HCT116 (cell line): ENCODE measurements around the gene ZCCHC17. TPM values are rescaled to one million over a fixed set of nuclear protein-coding genes. Genes with fewer than 3 reads are reported as not detected.

Experiments used
- ATAC-seq: fragments of 200-7000 bp; cut with Tn5 transposase; 2 replicates; pipeline ENCODE4 v1.9.1; 2020; ENCODE audit warnings: mild to moderate bottlenecking, moderate library complexity
- BruUV-seq: library from RNA; stranded (reverse); fragments of 400-500 nt; replicated peaks from 2 replicates; lab custom pipeline; 2021; lab: Mats Ljungman, UMichigan
- CTCF ChIA-PET: fragments of 300-600 bp; sonication (Branson Sonifier 250); formaldehyde crosslinking; loops from one replicate; lab custom pipeline; 2021; ENCODE audit warnings: antibody characterized with exemption; lab: Charles Lee
- POLR2A ChIA-PET: fragments of 300-600, 350-600 bp; sonication (Branson Sonifier 250); formaldehyde crosslinking; loops from one replicate; lab custom pipeline; 2021; ENCODE audit warnings: antibody characterized with exemption; lab: Charles Lee
- RAD21 ChIA-PET, 2 experiments: fragments of 300-600 bp; sonication (Branson Sonifier 250); formaldehyde crosslinking; loops; one replicate each; lab custom pipeline; 2023; ENCODE audit warnings: low total read pairs in 2 of 2; ENCODE audit not compliant: uncharacterized antibody in 2 of 2, unreplicated experiment in 2 of 2, low non-redundant PET in 1 of 2; lab: Charles Lee
- DNase-seq: peaks from one replicate; pipeline ENCODE4 v3.0.0-alpha.2; 2010; ENCODE audit warnings: low read depth, low spot score
- H2AFZ ChIP-seq: fragments of 200-600 bp; shearing (Covaris generic), sonication (generic); 2 replicates; pipeline ENCODE4 v1.6.1; 2017; ENCODE audit warnings: low read depth, mixed run types, mixed read lengths, antibody characterized with exemption, low read length; ENCODE audit not compliant: poor library complexity, severe bottlenecking
- H3K27ac ChIP-seq: 2 replicates; pipeline ENCODE4 v1.5.1; 2012; ENCODE audit warnings: low read depth, low read length
- H3K27me3 ChIP-seq: fragments of 200-600 bp; sonication (generic); 2 replicates; pipeline ENCODE4 v1.6.1; 2016; ENCODE audit warnings: mixed run types, low read length, mixed read lengths; ENCODE audit not compliant: insufficient read depth
- H3K36me3 ChIP-seq, 2 experiments: fragments of 200-500 bp in 1 of 2; fragments of 200-600 bp in 1 of 2; sonication (Bioruptor generic) in 1 of 2; sonication (generic) in 1 of 2; 2 replicates each; pipeline versions ENCODE4 v1.5.1 to v1.6.1; 2014 to 2016; ENCODE audit warnings: low read length in 2 of 2, inconsistent platforms in 1 of 2, mixed read lengths in 1 of 2, mixed run types in 1 of 2; ENCODE audit not compliant: insufficient read depth in 2 of 2, control insufficient read depth in 1 of 2
- H3K4me1 ChIP-seq, 2 experiments: fragments of 200-600 bp in 1 of 2; sonication (generic) in 1 of 2; 2 replicates each; pipeline versions ENCODE4 v1.5.1 to v1.6.1; 2012 to 2017; ENCODE audit warnings: low read length in 2 of 2, inconsistent platforms in 1 of 2, mild to moderate bottlenecking in 1 of 2, mixed read lengths in 1 of 2, mixed run types in 1 of 2, moderate library complexity in 1 of 2; ENCODE audit not compliant: insufficient read depth in 2 of 2, control insufficient read depth in 1 of 2
- H3K4me2 ChIP-seq: fragments of 200-600 bp; sonication (generic); 2 replicates; pipeline ENCODE4 v1.6.1; 2017; ENCODE audit warnings: mixed run types, low read length, mixed read lengths
- H3K4me3 ChIP-seq, 2 experiments: fragments of 200-600 bp in 1 of 2; sonication (generic) in 1 of 2; replicated peaks in 1 of 2; 2 replicates each; pipeline ENCODE4 v1.5.1; 2011 to 2016; ENCODE audit warnings: low read length in 2 of 2, control low read depth in 1 of 2, low read depth in 1 of 2, mild to moderate bottlenecking in 1 of 2, mixed read lengths in 1 of 2, mixed run types in 1 of 2
- H3K79me2 ChIP-seq: fragments of 200-600 bp; sonication (generic); 2 replicates; pipeline ENCODE4 v1.6.1; 2017; ENCODE audit warnings: mild to moderate bottlenecking, mixed run types, low read length, moderate library complexity, mixed read lengths; ENCODE audit not compliant: insufficient read depth
- H3K9ac ChIP-seq: fragments of 200-600 bp; sonication (generic); 2 replicates; pipeline ENCODE4 v1.6.1; 2016; ENCODE audit warnings: low read length, mixed read lengths
- H3K9me2 ChIP-seq: fragments of 200-600 bp; sonication (generic), shearing (Covaris generic); 2 replicates; pipeline ENCODE4 v1.6.1; 2017; ENCODE audit warnings: mixed run types, mild to moderate bottlenecking, moderate library complexity; ENCODE audit not compliant: insufficient read depth
- H3K9me3 ChIP-seq, 2 experiments: fragments of 200-500 bp in 1 of 2; fragments of 200-600 bp in 1 of 2; sonication (Bioruptor generic) in 1 of 2; sonication (generic) in 1 of 2; 2 replicates each; pipeline ENCODE4 v1.6.1; 2014 to 2017; ENCODE audit warnings: low read length in 2 of 2, mixed read lengths in 2 of 2, inconsistent platforms in 1 of 2, low read depth in 1 of 2, mild to moderate bottlenecking in 1 of 2, mixed run types in 1 of 2, moderate library complexity in 1 of 2; ENCODE audit not compliant: control insufficient read depth in 1 of 2, insufficient read depth in 1 of 2
- H4K20me1 ChIP-seq: fragments of 200-600 bp; sonication (generic), shearing (Covaris generic); 2 replicates; pipeline ENCODE4 v1.6.1; 2017; ENCODE audit warnings: mixed run types, mild to moderate bottlenecking, moderate library complexity; ENCODE audit not compliant: insufficient read depth
- REST ChIP-seq: IDR thresholded peaks from 2 replicates; pipeline ENCODE4 v1.6.1; 2012; ENCODE audit warnings: low read depth
- TCF7L2 ChIP-seq: IDR thresholded peaks from 2 replicates; pipeline ENCODE4 v1.7.0; 2011; ENCODE audit warnings: borderline replicate concordance, inconsistent platforms; ENCODE audit not compliant: insufficient read depth, insufficient read length; ENCODE audit errors: extremely low read depth
- ZNF274 ChIP-seq: fragments of 200-500 bp; sonication (Bioruptor generic); IDR thresholded peaks from 2 replicates; pipeline ENCODE4 v1.6.1; 2014; ENCODE audit warnings: mild to moderate bottlenecking, low read depth, low read length, inconsistent platforms
- intact Hi-C: fragments of 100-400 bp; cut with micrococcal nuclease; formaldehyde crosslinking; loops from 2 replicates; pipeline ENCODE4 v1.10.0; 2022
- total RNA-seq: library from RNA; stranded (reverse); gene quantifications from one replicate; pipeline ENCODE4 v1.2.1, GENCODE V29; 2021; ENCODE audit not compliant: unreplicated experiment
- TF ChIP-seq, protein P1 (sequence below): IDR thresholded peaks from 2 replicates; pipeline ENCODE4 v1.6.1; 2012

The ZCCHC17 gene
- total RNA-seq, 1 experiment from 2014 or later, result 27.8 TPM

- Histone ChIP-seq H3K9me2 (no peaks in the 10 kb centered on the region), H3K4me2 (no peak overlapping the region), H4K20me1 (no peaks in the 10 kb centered on the region), H3K4me1 (peaks cover 8 to 26% of the 10 kb centered on the region in 2 experiments; a peak in 3 of 4 replicates), H3K4me3 (no peak overlapping the region), H3K27me3 (no peaks in the 10 kb centered on the region)
- intact Hi-C loops, result no loop called here
- BruUV-seq, result no TSS peak
- DNase-seq, result no peak
- ATAC-seq, result no peak
- TF ChIP-seq ZNF274, result no peak
- TF ChIP-seq, protein P1, sequence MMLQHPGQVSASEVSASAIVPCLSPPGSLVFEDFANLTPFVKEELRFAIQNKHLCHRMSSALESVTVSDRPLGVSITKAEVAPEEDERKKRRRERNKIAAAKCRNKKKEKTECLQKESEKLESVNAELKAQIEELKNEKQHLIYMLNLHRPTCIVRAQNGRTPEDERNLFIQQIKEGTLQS, result no peak
- TF ChIP-seq TCF7L2, result no peak
- TF ChIP-seq REST, result no peak
- TF ChIP-seq, all 23 proteins: peak for 0
- no peaks in the 10 kb centered on the region for H3K36me3 ChIP-seq
- ChIA-PET POLR2A (no interaction called here), RAD21 (no interaction called here), CTCF (interaction anchor here (1.3 kb wide), 1 partner anchor 11 kb away, joined by 4 read pairs; no protein-coding TSS in a partner anchor)
- H3K27ac ChIP-seq, result no peak overlapping the region
- no peak overlapping the region for H3K9ac ChIP-seq
- no peak overlapping the region for H2AFZ ChIP-seq
- no peaks in the 10 kb centered on the region for H3K9me3 ChIP-seq
- H3K79me2 ChIP-seq, result peaks cover 13% of the 10 kb centered on the region; the same call in 1 of the 2 replicates
These were observed 114.0 kb downstream of the ZCCHC17 start for GRCh38 chr1:31410871-31411270.
